NB4 (cell line): ENCODE data around the gene PTGER1.

ENCODE experiments used
- CTCF ChIP-seq: IDR thresholded peaks from one replicate; pipeline ENCODE4 v1.5.1; 2012; ENCODE audit warnings: low read depth, low read length
- POLR2A ChIP-seq: IDR thresholded peaks from 2 replicates; pipeline ENCODE4 v1.6.1; 2011; ENCODE audit warnings: mild to moderate bottlenecking; ENCODE audit not compliant: insufficient read length; ENCODE audit errors: extremely low read depth

- TF ChIP-seq CTCF (no peak), POLR2A (no peak)
These were observed 7.2 kb upstream of the PTGER1 start for GRCh38 chr19:14482172-14482941.
